ENCODE measurements around the gene MYO5A. TPM values are rescaled to one million over a fixed set of nuclear protein-coding genes. Genes with fewer than 3 reads are reported as not detected.

Gene MYO5A
- total RNA-seq, 1 donor, result 54.3 TPM

- no peak for TF ChIP-seq CTCF (IDR thresholded peaks at IDR 0.05; ENCODE audit: extremely low read depth, low read depth, low read length)
- peaks cover 10% of the 10 kb centered on the region for H3K4me1 ChIP-seq (ENCODE audit: insufficient read depth, low read length)
- H3K36me3 ChIP-seq (ENCODE audit: insufficient read depth, low read length), result peaks cover 5% of the 10 kb centered on the region
- no peak overlapping the region for H3K4me2 ChIP-seq (ENCODE audit: insufficient read depth, low read length)
- no peak overlapping the region for H3K4me3 ChIP-seq (ENCODE audit: insufficient read depth, low read length)
- no peaks in the 10 kb centered on the region for H4K20me1 ChIP-seq (ENCODE audit: insufficient read depth, low read length)
- no peaks in the 10 kb centered on the region for H3K9me3 ChIP-seq (ENCODE audit: low read depth, low read length)
- H3K27me3 ChIP-seq (ENCODE audit: insufficient read depth, low read length), result no peaks in the 10 kb centered on the region
- no peak overlapping the region for H2AFZ ChIP-seq (ENCODE audit: low read length)
- H3K27ac ChIP-seq (ENCODE audit: low read depth, low read length), result no peak overlapping the region
- no peak for DNase-seq (ENCODE audit: insufficient read length, low spot score, missing footprints)
- H3K79me2 ChIP-seq (ENCODE audit: insufficient read depth, low read length), result no peaks in the 10 kb centered on the region
Observed at GRCh38 chr15:52360229-52361203, 168.2 kb downstream of the MYO5A start.

GRCh38 chr15:52359722-52360121, 169.0 kb downstream of the MYO5A start:
- Histone ChIP-seq H3K27me3 (ENCODE audit: insufficient read depth, low read length) (no peaks in the 10 kb centered on the region), H3K4me1 (ENCODE audit: insufficient read depth, low read length) (peaks cover 10% of the 10 kb centered on the region), H3K36me3 (ENCODE audit: insufficient read depth, low read length) (peaks cover 5% of the 10 kb centered on the region), H3K4me2 (ENCODE audit: insufficient read depth, low read length) (no peak overlapping the region), H4K20me1 (ENCODE audit: insufficient read depth, low read length) (no peaks in the 10 kb centered on the region), H3K27ac (ENCODE audit: low read depth, low read length) (no peak overlapping the region), H3K4me3 (ENCODE audit: insufficient read depth, low read length) (no peak overlapping the region), H3K79me2 (ENCODE audit: insufficient read depth, low read length) (no peaks in the 10 kb centered on the region), H2AFZ (ENCODE audit: low read length) (no peak overlapping the region), H3K9me3 (ENCODE audit: low read depth, low read length) (no peaks in the 10 kb centered on the region)
- DNase-seq (ENCODE audit: insufficient read length, low spot score, missing footprints), result no peak
- TF ChIP-seq CTCF (IDR thresholded peaks at IDR 0.05; ENCODE audit: extremely low read depth, low read depth, low read length), result no peak

GRCh38 chr15:52357949-52358348, 170.7 kb downstream of the MYO5A start:
- Histone ChIP-seq H3K36me3 (ENCODE audit: insufficient read depth, low read length) (no peaks in the 10 kb centered on the region), H3K27me3 (ENCODE audit: insufficient read depth, low read length) (no peaks in the 10 kb centered on the region), H2AFZ (ENCODE audit: low read length) (no peak overlapping the region), H3K4me3 (ENCODE audit: insufficient read depth, low read length) (no peak overlapping the region), H3K4me1 (ENCODE audit: insufficient read depth, low read length) (peaks cover 10% of the 10 kb centered on the region), H4K20me1 (ENCODE audit: insufficient read depth, low read length) (no peaks in the 10 kb centered on the region), H3K9me3 (ENCODE audit: low read depth, low read length) (no peaks in the 10 kb centered on the region), H3K79me2 (ENCODE audit: insufficient read depth, low read length) (no peaks in the 10 kb centered on the region), H3K4me2 (ENCODE audit: insufficient read depth, low read length) (no peak overlapping the region), H3K27ac (ENCODE audit: low read depth, low read length) (no peak overlapping the region)
- TF ChIP-seq CTCF (IDR thresholded peaks at IDR 0.05; ENCODE audit: extremely low read depth, low read depth, low read length), result no peak
- no peak for DNase-seq (ENCODE audit: insufficient read length, low spot score, missing footprints)

GRCh38 chr15:52352086-52352485, 176.6 kb downstream of the MYO5A start:
- no peak for DNase-seq (ENCODE audit: insufficient read length, low spot score, missing footprints)
- Histone ChIP-seq H3K9me3 (ENCODE audit: low read depth, low read length) (no peaks in the 10 kb centered on the region), H3K4me3 (ENCODE audit: insufficient read depth, low read length) (no peak overlapping the region), H3K27ac (ENCODE audit: low read depth, low read length) (peak overlapping the region; percentile 14), H2AFZ (ENCODE audit: low read length) (no peak overlapping the region), H3K79me2 (ENCODE audit: insufficient read depth, low read length) (no peaks in the 10 kb centered on the region), H3K4me1 (ENCODE audit: insufficient read depth, low read length) (no peaks in the 10 kb centered on the region), H3K36me3 (ENCODE audit: insufficient read depth, low read length) (peaks cover 8% of the 10 kb centered on the region), H3K4me2 (ENCODE audit: insufficient read depth, low read length) (no peak overlapping the region), H3K27me3 (ENCODE audit: insufficient read depth, low read length) (no peaks in the 10 kb centered on the region), H4K20me1 (ENCODE audit: insufficient read depth, low read length) (no peaks in the 10 kb centered on the region)
- TF ChIP-seq CTCF (IDR thresholded peaks at IDR 0.05; ENCODE audit: extremely low read depth, low read depth, low read length), result no peak
